NCI-H2081 (cell line): ENCODE results near the gene IHH.

Experiments
- DNase-seq, 2 experiments: peaks; one replicate each; lab custom pipeline; 2025; lab: John Stamatoyannopoulos, UW

IHH gene

DNA sequence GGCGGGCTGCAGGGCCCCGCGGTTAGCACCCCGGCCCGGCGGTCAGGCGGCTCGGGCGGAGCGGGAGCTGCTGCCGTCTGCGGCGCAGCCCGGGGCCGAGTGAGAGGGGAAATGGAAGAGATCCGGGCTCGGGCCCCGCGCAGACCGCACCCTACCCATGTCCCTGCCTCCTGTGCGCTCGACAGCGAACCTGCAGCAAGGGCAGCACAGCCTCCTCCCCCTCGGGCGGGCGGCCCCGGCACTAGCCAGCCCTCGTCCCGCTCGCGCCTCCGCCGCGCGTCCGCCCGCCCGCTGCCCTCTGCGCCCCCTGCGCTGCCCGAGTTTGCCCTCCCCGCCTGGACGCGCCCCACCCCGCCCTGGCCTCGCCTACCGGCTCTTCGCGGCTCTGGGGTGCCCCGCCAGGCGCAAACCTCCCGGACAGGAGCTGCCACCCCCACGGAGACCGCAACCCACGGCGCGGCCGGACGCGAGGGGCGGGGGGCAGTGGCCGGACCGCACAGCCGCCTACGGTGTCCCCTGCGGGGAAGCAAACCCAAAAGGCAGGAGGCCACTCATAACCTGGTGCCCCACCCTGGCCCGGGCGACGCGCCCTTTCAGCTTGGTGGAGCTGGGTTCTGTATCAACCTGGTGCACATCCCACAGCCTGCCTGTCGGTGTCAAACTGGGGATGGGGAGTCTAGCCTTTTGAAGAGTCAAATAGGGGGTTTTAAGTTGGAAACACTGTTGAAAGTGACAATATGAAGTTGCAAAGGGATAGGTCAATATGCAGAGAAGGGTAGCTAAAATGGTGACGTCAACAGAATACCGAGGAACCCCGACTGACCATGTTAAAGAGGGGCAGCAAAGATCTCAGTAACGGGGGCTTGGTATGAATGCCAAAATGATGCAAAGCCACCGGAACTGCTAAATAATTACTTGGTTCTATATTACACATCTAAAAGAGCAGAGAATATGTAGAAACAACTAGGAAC is at the start of gene IHH:
Gene IHH (minus strand): TSS at position 101 of the 971 bp plus-strand sequence. CDS start 454 bp downstream, outside the sequence.
- no peak for DNase-seq

DNA sequence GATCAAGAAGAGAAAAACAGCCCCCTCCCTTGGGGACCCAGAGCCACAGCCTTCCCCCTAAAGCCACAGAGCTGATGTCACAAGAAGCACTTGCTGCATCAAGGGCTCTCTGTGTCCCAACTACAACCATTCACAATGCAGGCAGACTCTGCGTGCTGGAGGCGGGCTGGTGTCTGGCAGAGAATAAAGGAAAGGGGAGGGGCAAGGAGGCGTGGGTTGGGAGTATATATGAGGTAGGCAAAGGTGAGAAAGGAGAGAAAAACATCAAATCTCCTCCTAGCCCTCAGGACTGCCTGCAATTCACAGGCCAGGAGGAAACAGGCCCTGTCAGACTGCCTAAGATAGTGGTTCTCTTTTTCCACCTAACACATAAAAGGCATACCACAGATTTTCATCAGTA is 48.8 kb upstream of the IHH start:
- no peak for DNase-seq

- no peak for DNase-seq
These were observed 47.0 kb upstream of the IHH start for GRCh38 chr2:219107758-219108157.

GRCh38 chr2:219106251-219106650 is 45.5 kb upstream of the IHH start:
- DNase-seq = no peak

- peak; percentile 20 to 51 for DNase-seq
These were observed 43.6 kb upstream of the IHH start for GRCh38 chr2:219104107-219105035.

- no peak for DNase-seq
These were observed 38.6 kb upstream of the IHH start for GRCh38 chr2:219099329-219099728.

DNA sequence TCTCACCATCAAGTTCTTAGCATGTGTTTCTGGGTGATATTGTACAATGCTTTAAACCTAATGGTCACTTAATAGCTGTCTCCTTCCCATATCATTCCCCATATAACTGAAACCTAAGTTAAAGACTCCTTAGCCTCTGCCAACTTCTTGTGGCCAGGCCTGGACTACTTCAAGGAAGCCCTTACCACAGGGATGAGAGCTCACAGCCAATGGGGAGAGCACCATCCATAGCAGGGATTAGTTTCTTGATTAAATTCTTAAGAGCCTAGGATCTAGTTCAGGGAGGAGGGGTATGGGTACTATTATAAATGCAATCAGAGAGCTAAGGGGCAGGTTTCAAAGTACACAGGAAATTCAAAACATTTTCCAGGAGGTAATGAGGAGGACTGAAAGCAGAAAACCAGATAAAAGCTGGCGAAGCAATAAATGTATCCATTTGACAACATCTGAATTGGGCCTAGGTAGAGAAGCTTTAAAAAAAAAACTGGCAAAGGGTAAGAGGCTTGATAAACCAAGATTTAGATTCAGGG is 34.8 kb upstream of the IHH start:
- DNase-seq = no peak

GRCh38 chr2:219094171-219094570 is 33.5 kb upstream of the IHH start:
- DNase-seq = no peak

- no peak for DNase-seq
These were observed 29.9 kb upstream of the IHH start for GRCh38 chr2:219090436-219091299.

- no peak for DNase-seq
These were observed 28.6 kb upstream of the IHH start for GRCh38 chr2:219089330-219089729.

DNA sequence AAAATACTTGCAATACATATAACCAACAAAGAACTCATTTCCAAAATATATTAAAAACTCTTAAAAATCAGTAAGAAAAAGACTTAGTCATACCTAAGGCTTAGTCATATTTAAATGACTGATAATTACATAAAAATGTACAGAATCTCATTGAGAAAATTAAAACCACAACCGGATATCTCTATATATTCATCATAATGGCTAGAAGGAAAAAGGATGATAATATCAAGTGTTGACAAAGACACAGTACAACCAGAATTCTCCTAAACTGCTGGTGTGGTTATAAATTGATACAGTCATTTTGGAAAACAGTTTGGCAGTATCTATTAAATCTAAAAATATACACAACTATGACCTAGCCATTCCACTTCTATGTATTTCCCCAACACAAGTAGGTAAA is 27.1 kb upstream of the IHH start:
- no peak for DNase-seq

- DNase-seq = no peak
These were observed 26.6 kb upstream of the IHH start for GRCh38 chr2:219087361-219087760.

DNA sequence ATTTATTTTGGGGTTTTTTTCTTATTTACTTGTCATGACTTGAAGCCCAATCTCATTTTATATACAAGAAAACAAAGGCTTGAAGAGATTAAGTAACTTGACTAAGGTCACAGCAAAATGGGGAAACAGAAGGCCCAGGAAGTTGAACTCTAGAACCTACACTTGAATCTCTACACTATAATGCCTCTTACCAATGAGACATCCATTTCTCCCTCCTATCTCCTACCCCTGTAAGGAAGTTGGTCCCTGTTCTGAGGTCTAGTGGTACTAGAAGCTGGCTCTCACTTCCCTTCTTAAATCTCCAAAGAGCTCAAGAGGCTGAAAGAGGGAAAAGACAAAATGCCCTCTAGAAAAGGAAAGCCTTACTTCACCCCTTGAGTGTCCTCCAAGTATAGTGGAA is 25.5 kb upstream of the IHH start:
- DNase-seq = no peak

- no peak for DNase-seq
These were observed 24.1 kb upstream of the IHH start for GRCh38 chr2:219084791-219085190.

DNA sequence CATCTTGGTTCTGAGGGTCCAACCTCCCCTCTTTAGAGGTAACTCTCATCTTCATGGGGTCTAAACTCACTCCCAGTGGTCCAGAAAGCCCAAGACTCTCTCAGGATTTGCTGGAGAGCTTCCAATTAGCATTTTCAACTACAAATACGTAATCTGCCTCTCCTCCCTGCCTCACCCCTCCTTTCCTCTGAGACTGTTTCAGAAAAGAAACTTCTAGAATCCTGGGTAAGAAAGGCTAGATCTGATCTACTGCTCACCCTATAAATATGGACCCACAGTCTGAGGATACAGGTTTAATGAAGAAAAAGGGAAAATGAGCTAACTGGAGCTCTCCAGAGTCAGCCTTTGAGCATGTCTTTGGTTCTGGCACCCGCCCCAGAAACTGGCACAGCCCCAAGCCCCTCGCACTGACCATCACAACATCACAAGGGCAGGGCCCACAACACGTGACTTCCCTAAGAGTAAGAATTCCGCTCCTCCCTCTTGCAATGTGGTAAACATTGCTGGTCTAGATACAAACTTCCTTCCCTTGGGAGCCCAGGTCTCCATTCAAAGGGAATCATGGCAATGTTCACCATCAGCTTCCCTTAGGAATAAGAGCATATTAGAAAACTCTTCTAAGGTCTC is 21.7 kb upstream of the IHH start:
- no peak for DNase-seq

- DNase-seq = no peak
These were observed 21.1 kb upstream of the IHH start for GRCh38 chr2:219081701-219082331.

GRCh38 chr2:219081096-219081495 is 20.4 kb upstream of the IHH start:
- no peak for DNase-seq

GRCh38 chr2:219079417-219079816 is 18.7 kb upstream of the IHH start:
- no peak for DNase-seq

DNA sequence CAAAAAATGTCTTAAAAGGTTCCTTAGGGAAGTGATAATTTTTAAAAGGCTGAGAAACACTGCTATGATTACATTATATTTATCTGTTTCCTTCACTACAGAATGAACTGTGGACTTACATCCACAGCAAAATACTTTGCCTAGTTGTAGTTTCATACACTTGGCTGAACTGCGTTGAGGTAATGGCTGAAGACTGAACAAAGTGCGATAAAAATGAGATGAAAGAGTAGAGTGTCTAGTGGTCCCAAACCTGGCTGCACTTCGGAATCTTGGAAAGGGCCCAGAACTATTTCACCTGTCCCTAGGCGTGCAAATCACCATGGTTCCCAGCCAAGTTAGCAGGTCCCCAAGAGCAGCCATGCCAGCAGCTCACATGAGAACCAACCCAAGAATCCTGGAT is 18.2 kb upstream of the IHH start:
- no peak for DNase-seq

GRCh38 chr2:219078126-219078525 is 17.4 kb upstream of the IHH start:
- DNase-seq = no peak

GRCh38 chr2:219076253-219076652 is 15.5 kb upstream of the IHH start:
- DNase-seq = no peak
